H1 (cell line): Measurements from ENCODE around the gene CHST11. TPM values are rescaled to one million over a fixed set of nuclear protein-coding genes. Genes with fewer than 3 reads are reported as not detected.

ENCODE experiments used
- CTCF ChIA-PET: fragments of 300-600 bp; sonication (Branson Sonifier 250); formaldehyde crosslinking; loops from one replicate; lab custom pipeline; 2021; ENCODE audit not compliant: partially characterized antibody; lab: Charles Lee
- POLR2A ChIA-PET: fragments of 300-600 bp; sonication (Branson Sonifier 250); formaldehyde crosslinking; loops from one replicate; lab custom pipeline; 2021; ENCODE audit warnings: inconsistent platforms; ENCODE audit not compliant: partially characterized antibody; lab: Charles Lee
- DNase-seq, 2 experiments: peaks; one replicate each; pipeline versions ENCODE4 v3.0.0 to v3.0.0-alpha.2; 2010 to 2022; ENCODE audit warnings: low spot score in 2 of 2, low read depth in 1 of 2, mixed read lengths in 1 of 2
- FAIRE-seq: peaks from 2 replicates; lab custom pipeline; 2011; peaks lifted over from hg19 to GRCh38; lab: Jason Lieb, UNC
- H2AFZ ChIP-seq: 2 replicates; pipeline ENCODE4 v1.8.1; 2012; ENCODE audit warnings: low read length, inconsistent platforms
- H2AK5ac ChIP-seq: 2 replicates; pipeline ENCODE4 v1.6.1; 2013; ENCODE audit warnings: low read depth, low read length
- H2BK120ac ChIP-seq: replicated peaks from 2 replicates; pipeline ENCODE3; 2013; ENCODE audit warnings: low read depth, low read length, inconsistent platforms
- H2BK12ac ChIP-seq: 2 replicates; pipeline ENCODE4 v1.6.1; 2013; ENCODE audit warnings: low read depth, low read length
- H2BK15ac ChIP-seq: 2 replicates; pipeline ENCODE4 v1.6.1; 2013; ENCODE audit warnings: low read length
- H2BK20ac ChIP-seq: 2 replicates; pipeline ENCODE4 v1.6.1; 2013; ENCODE audit warnings: low read length
- H2BK5ac ChIP-seq: 2 replicates; pipeline ENCODE4 v1.6.1; 2013; ENCODE audit warnings: low read depth, low read length
- H3K14ac ChIP-seq: 2 replicates; pipeline ENCODE4 v1.6.1; 2013; ENCODE audit warnings: inconsistent platforms; ENCODE audit not compliant: insufficient read length
- H3K18ac ChIP-seq: 2 replicates; pipeline ENCODE4 v1.6.1; 2013; ENCODE audit warnings: low read length; ENCODE audit errors: extremely low read depth
- H3K23ac ChIP-seq: 2 replicates; pipeline ENCODE4 v1.6.1; 2013; ENCODE audit warnings: inconsistent platforms; ENCODE audit not compliant: insufficient read length
- H3K23me2 ChIP-seq: 2 replicates; pipeline ENCODE4 v1.6.1; 2013; ENCODE audit warnings: low read depth, low read length
- H3K27ac ChIP-seq: 2 replicates; pipeline ENCODE4 v1.6.1; 2011; ENCODE audit warnings: low read depth, low read length, inconsistent platforms
- H3K27me3 ChIP-seq, 4 experiments: replicated peaks in 1 of 4; 1 replicate in 1 of 4; 2 replicates in 3 of 4; pipeline versions ENCODE4 v1.6.1 to v1.8.1; 2011 to 2013; ENCODE audit warnings: low read length in 3 of 4, mild to moderate bottlenecking in 3 of 4, inconsistent platforms in 2 of 4, mixed read lengths in 2 of 4, moderate library complexity in 1 of 4; ENCODE audit not compliant: control insufficient read depth in 3 of 4, insufficient read depth in 3 of 4; ENCODE audit errors: extremely low read depth in 1 of 4
- H3K36me3 ChIP-seq, 4 experiments: 2 replicates each; pipeline versions ENCODE4 v1.6.1 to v1.8.1; 2011 to 2013; ENCODE audit warnings: mild to moderate bottlenecking in 4 of 4, low read length in 3 of 4, moderate library complexity in 2 of 4, control low read depth in 1 of 4, inconsistent platforms in 1 of 4; ENCODE audit not compliant: insufficient read depth in 4 of 4, control insufficient read depth in 2 of 4
- H3K4ac ChIP-seq: replicated peaks from 2 replicates; pipeline ENCODE3; 2013; ENCODE audit warnings: low read length, low read depth, mixed read lengths, inconsistent platforms; ENCODE audit not compliant: insufficient read length
- H3K4me1 ChIP-seq, 4 experiments: replicated peaks in 1 of 4; 1 replicate in 1 of 4; 2 replicates in 3 of 4; pipeline versions ENCODE4 v1.6.1 to v1.8.1; 2011 to 2013; ENCODE audit warnings: low read length in 3 of 4, inconsistent platforms in 2 of 4, mixed read lengths in 1 of 4; ENCODE audit not compliant: insufficient read depth in 4 of 4, control insufficient read depth in 3 of 4
- H3K4me2 ChIP-seq, 2 experiments: 2 replicates each; pipeline versions ENCODE4 v1.6.1 to v1.8.1; 2011 to 2013; ENCODE audit warnings: low read depth in 2 of 2, low read length in 2 of 2, control low read depth in 1 of 2, inconsistent platforms in 1 of 2, mild to moderate bottlenecking in 1 of 2; ENCODE audit not compliant: insufficient read depth in 1 of 2
- H3K4me3 ChIP-seq, 4 experiments: fragments of 200-600, 300-600 bp in 1 of 4; sonication (generic), shearing (Covaris generic), sonication (Bioruptor Twin) in 1 of 4; 2 replicates each; pipeline versions ENCODE4 v1.5.1 to v1.8.1; 2011 to 2016; ENCODE audit warnings: low read length in 4 of 4, low read depth in 3 of 4, control low read depth in 2 of 4, inconsistent platforms in 2 of 4, mild to moderate bottlenecking in 2 of 4, mixed read lengths in 1 of 4, moderate library complexity in 1 of 4; ENCODE audit not compliant: insufficient read depth in 2 of 4; ENCODE audit errors: extremely low read depth in 1 of 4
- H3K56ac ChIP-seq: replicated peaks from 2 replicates; pipeline ENCODE3; 2013; ENCODE audit warnings: low read depth, mild to moderate bottlenecking, mixed read lengths, low read length, inconsistent platforms; ENCODE audit not compliant: insufficient read length
- H3K79me1 ChIP-seq: 2 replicates; pipeline ENCODE4 v1.6.1; 2013; ENCODE audit warnings: low read depth, low read length, control low read depth
- H3K79me2 ChIP-seq, 2 experiments: 2 replicates each; pipeline versions ENCODE4 v1.6.1 to v1.8.1; 2012 to 2013; ENCODE audit warnings: low read length in 2 of 2, mild to moderate bottlenecking in 2 of 2, inconsistent platforms in 1 of 2; ENCODE audit not compliant: insufficient read depth in 2 of 2, control insufficient read depth in 1 of 2
- H3K9ac ChIP-seq, 4 experiments: replicated peaks in 1 of 4; 1 replicate in 1 of 4; 2 replicates in 3 of 4; pipeline versions ENCODE4 v1.6.1 to v1.8.1; 2011 to 2013; ENCODE audit warnings: low read depth in 3 of 4, low read length in 3 of 4, control low read depth in 2 of 4, mild to moderate bottlenecking in 2 of 4, moderate library complexity in 2 of 4, inconsistent platforms in 1 of 4; ENCODE audit errors: extremely low read depth in 1 of 4
- H3K9me3 ChIP-seq, 2 experiments: 2 replicates each; pipeline versions ENCODE4 v1.6.1 to v1.8.1; 2012 to 2013; ENCODE audit warnings: mild to moderate bottlenecking in 2 of 2, moderate library complexity in 2 of 2, control low read depth in 1 of 2, inconsistent platforms in 1 of 2, low read depth in 1 of 2, low read length in 1 of 2, mixed read lengths in 1 of 2; ENCODE audit not compliant: insufficient read depth in 2 of 2
- H4K20me1 ChIP-seq, 2 experiments: replicated peaks in 1 of 2; 2 replicates each; pipeline versions ENCODE3 to v1.8.1; 2011 to 2013; ENCODE audit warnings: inconsistent platforms in 2 of 2, low read length in 2 of 2, mild to moderate bottlenecking in 1 of 2; ENCODE audit not compliant: insufficient read depth in 2 of 2, control insufficient read depth in 1 of 2
- H4K5ac ChIP-seq: 2 replicates; pipeline ENCODE4 v1.6.1; 2013; ENCODE audit warnings: low read length, low read depth, mixed read lengths, inconsistent platforms; ENCODE audit not compliant: insufficient read length
- H4K8ac ChIP-seq: 2 replicates; pipeline ENCODE4 v1.8.0; 2013; ENCODE audit warnings: mild to moderate bottlenecking, moderate library complexity, low read length, inconsistent platforms; ENCODE audit not compliant: insufficient read depth; ENCODE audit errors: extremely low read depth
- H4K91ac ChIP-seq: replicated peaks from 2 replicates; pipeline ENCODE3; 2013; ENCODE audit warnings: low read length, mixed read lengths, inconsistent platforms; ENCODE audit not compliant: insufficient read length
- ASH2L ChIP-seq: fragments of 200-600, 300-600 bp; sonication (generic); IDR thresholded peaks from one replicate; pipeline ENCODE4 v1.7.1; 2017; ENCODE audit warnings: low read length
- BRCA1 ChIP-seq: IDR thresholded peaks from 2 replicates; pipeline ENCODE4 v1.6.1; 2012; ENCODE audit warnings: low read depth, low read length, improper control_type of control experiment
- CHD1 ChIP-seq: IDR thresholded peaks from 2 replicates; pipeline ENCODE4 v1.6.1; 2012; ENCODE audit warnings: low read depth, low read length, improper control_type of control experiment
- NRF1 ChIP-seq: IDR thresholded peaks from 2 replicates; pipeline ENCODE4 v1.6.1; 2011; ENCODE audit warnings: mild to moderate bottlenecking, low read depth, low read length, improper control_type of control experiment
- RNF2 ChIP-seq: fragments of 200-900, 300-1000 bp; sonication (generic); IDR thresholded peaks from 2 replicates; pipeline ENCODE4 v1.7.1; 2016; ENCODE audit warnings: borderline replicate concordance, low read depth, mild to moderate bottlenecking, antibody characterized with exemption, low read length; ENCODE audit not compliant: poor library complexity, severe bottlenecking; ENCODE audit errors: missing control alignments
- SIX5 ChIP-seq: IDR thresholded peaks from 2 replicates; pipeline ENCODE4 v1.6.1; 2011; ENCODE audit warnings: mild to moderate bottlenecking, low read depth, low read length
- SP4 ChIP-seq: IDR thresholded peaks from 2 replicates; pipeline ENCODE4 v1.6.1; 2012; ENCODE audit warnings: low read length, inconsistent platforms
- ZNF274 ChIP-seq: IDR thresholded peaks from 2 replicates; pipeline ENCODE4 v1.7.0; 2012; ENCODE audit warnings: low read length, borderline replicate concordance; ENCODE audit errors: extremely low read depth
- whole genome bisulfite sequencing, 2 experiments: shearing (Covaris generic) in 1 of 2; methylation state at CpG; one replicate each; pipeline versions ENCODE4 v1.1.6 to v1.1.7; 2013 to 2015; ENCODE audit warnings: low lambda C conversion rate in 2 of 2, mixed read lengths in 2 of 2, inconsistent platforms in 1 of 2, low coverage in 1 of 2, missing lambda C conversion rate in 1 of 2; ENCODE audit not compliant: insufficient replicate concordance in 2 of 2, insufficient coverage in 1 of 2, insufficient read length in 1 of 2; ENCODE audit errors: extremely low coverage in 1 of 2, missing lambda C conversion rate in 1 of 2; 5-methylcytosine and 5-hydroxymethylcytosine counted together
- polyA plus RNA-seq, 7 experiments: library from polyadenylated mRNA; depleted of rRNA in 3 of 7; stranded (reverse) in 5 of 7; unstranded in 2 of 7; fragments of >200 nt in 5 of 7; fragments of 200-250 nt in 2 of 7; gene quantifications; 1 replicate in 5 of 7; 2 replicates in 1 of 7; 4 replicates in 1 of 7; pipeline versions ENCODE4 v1.2.1 to v1.2.3, GENCODE V29; 2011 to 2013; ENCODE audit warnings: missing spikeins in 2 of 7, mixed read lengths in 2 of 7
- total RNA-seq: library from RNA; stranded (reverse); fragmentation: NEBNext Ultra II Directional; extraction: Animal tissue kit (Norgen Biotek cat#: 25700); gene quantifications from 2 replicates; pipeline ENCODE4 v1.2.1, GENCODE V29; 2021
- TF ChIP-seq, protein P1 (sequence below): IDR thresholded peaks from 2 replicates; pipeline ENCODE4 v1.6.1; 2011; ENCODE audit warnings: low read depth, mild to moderate bottlenecking, low read length; ENCODE audit not compliant: insufficient read depth
- TF ChIP-seq, protein P2 (sequence below): IDR thresholded peaks from 2 replicates; pipeline ENCODE4 v1.6.1; 2012; ENCODE audit warnings: low read length, inconsistent platforms

CHST11 gene
- total and polyA plus RNA-seq, 2 of the 8 experiments (the other 6 are each of a cell fraction or from before 2014, with no cell fraction given): 14.4 to 20.8 TPM

DNA sequence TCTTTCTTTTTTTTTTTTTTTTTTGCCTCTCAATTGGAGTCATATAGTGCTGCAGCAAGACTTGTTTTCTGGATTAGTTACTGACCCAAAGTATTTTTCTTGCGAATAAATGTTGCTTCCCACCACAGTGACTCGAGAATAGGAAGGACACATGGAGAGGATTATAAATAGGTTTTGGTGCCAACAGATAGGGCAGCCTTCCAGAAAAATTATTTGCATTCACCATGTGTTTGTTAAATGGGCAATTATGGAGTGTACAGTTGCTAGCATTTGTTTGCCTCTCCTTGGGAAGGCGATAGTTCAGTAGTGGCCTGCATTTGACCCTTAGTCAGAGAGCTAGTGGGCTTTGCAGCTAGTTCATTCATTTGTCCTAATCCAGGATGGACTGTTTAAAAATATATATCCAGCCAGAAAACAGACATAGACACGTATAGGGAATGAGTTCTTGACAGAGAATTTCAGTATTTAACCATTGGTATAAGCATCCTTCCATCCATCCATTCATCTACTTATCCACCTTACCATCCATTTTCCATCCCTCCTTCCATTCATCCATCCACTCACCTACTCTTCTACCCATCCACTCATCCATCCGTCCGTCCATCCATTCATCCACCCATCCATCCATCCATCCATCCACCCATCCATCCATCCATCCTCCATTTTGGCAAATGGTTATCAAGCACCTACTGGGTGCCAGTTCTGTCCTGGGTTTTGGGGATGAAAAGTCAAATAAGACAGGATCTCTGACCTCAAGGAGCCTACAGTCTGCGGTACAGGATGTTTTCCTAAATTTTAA lies 67.5 kb downstream of the CHST11 start:
- no peak overlapping the region for H2AFZ ChIP-seq
- no peaks in the 10 kb centered on the region for H3K9me3 ChIP-seq
- no peaks in the 10 kb centered on the region for H3K27me3 ChIP-seq
- ChIA-PET POLR2A (no interaction called here), CTCF (no interaction called here)
- H3K9ac ChIP-seq: no peak overlapping the region
- H3K27ac ChIP-seq: no peak overlapping the region
- no peak overlapping the region for H4K91ac ChIP-seq
- peaks cover 0 to 16% (median 8%) of the 10 kb centered on the region in 4 experiments; a peak in 4 of 7 replicates for H3K4me1 ChIP-seq
- H3K79me2 ChIP-seq: peaks cover 0 to 4% of the 10 kb centered on the region in 2 experiments; a peak in 1 of 4 replicates
- H2BK20ac ChIP-seq: no peak overlapping the region
- DNase-seq: no peak
- H4K5ac ChIP-seq: no peak overlapping the region
- peaks cover 0 to 1% of the 10 kb centered on the region in 2 experiments for H4K20me1 ChIP-seq
- H3K4me2 ChIP-seq: no peak overlapping the region
- H3K56ac ChIP-seq: no peak overlapping the region
- FAIRE-seq: no peak
- peaks cover 9% of the 10 kb centered on the region for H3K79me1 ChIP-seq
- no peak overlapping the region for H3K4ac ChIP-seq
- no peak overlapping the region for H3K4me3 ChIP-seq
- no peak overlapping the region; the same call in 1 of the 2 replicates for H2AK5ac ChIP-seq
- H3K23me2 ChIP-seq: peaks cover 3% of the 10 kb centered on the region; the same call in 1 of the 2 replicates
- no peak overlapping the region for H3K23ac ChIP-seq
- 90 to 100% methylated on average over 2 to 7 of the region's 7 CpGs for whole genome bisulfite sequencing, 2 experiments
- H2BK120ac ChIP-seq: no peak overlapping the region
- no peaks in the 10 kb centered on the region for H3K36me3 ChIP-seq
- H2BK12ac ChIP-seq: no peak overlapping the region
- H2BK15ac ChIP-seq: no peak overlapping the region
- H2BK5ac ChIP-seq: no peak overlapping the region
- H3K14ac ChIP-seq: no peak overlapping the region
- no peak overlapping the region for H4K8ac ChIP-seq
- no peak overlapping the region for H3K18ac ChIP-seq
- TF ChIP-seq, protein P1, sequence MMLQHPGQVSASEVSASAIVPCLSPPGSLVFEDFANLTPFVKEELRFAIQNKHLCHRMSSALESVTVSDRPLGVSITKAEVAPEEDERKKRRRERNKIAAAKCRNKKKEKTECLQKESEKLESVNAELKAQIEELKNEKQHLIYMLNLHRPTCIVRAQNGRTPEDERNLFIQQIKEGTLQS: no peak
- TF ChIP-seq ZNF274: no peak
- TF ChIP-seq ASH2L: no peak
- TF ChIP-seq SIX5: no peak
- TF ChIP-seq, protein P2, sequence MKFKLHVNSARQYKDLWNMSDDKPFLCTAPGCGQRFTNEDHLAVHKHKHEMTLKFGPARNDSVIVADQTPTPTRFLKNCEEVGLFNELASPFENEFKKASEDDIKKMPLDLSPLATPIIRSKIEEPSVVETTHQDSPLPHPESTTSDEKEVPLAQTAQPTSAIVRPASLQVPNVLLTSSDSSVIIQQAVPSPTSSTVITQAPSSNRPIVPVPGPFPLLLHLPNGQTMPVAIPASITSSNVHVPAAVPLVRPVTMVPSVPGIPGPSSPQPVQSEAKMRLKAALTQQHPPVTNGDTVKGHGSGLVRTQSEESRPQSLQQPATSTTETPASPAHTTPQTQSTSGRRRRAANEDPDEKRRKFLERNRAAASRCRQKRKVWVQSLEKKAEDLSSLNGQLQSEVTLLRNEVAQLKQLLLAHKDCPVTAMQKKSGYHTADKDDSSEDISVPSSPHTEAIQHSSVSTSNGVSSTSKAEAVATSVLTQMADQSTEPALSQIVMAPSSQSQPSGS: no peak
- no peak for TF ChIP-seq BRCA1
- no peak for TF ChIP-seq RNF2
- no peak for TF ChIP-seq SP4
- no peak for TF ChIP-seq NRF1
- TF ChIP-seq CHD1: no peak
